Activated CD4-positive, alpha-beta T cell treated with anti-CD3 and anti-CD28 coated beads, Interleukin-2, amount 10 ng/mL, durations not matched to agents 7 days and 5 days (primary cell): ENCODE measurements around the gene HPF1. TPM values are rescaled to one million over a fixed set of nuclear protein-coding genes. Genes with fewer than 3 reads are reported as not detected.

Source experiments
- total RNA-seq, 2 experiments: library from RNA; stranded (reverse); gene quantifications; one replicate each; pipeline ENCODE4 v1.2.3, GENCODE V29; 2021

Gene HPF1
- total RNA-seq, 2 experiments from 2014 or later, result 19.8 to 23.3 TPM

Other genes with a start within 250 kb of the HPF1 start
- gene NEK1, start 145.4 kb downstream of the HPF1 start, total RNA-seq, result 10 to 100 TPM; 15.1 to 15.4 TPM
- gene CLCN3, start 137.4 kb downstream of the HPF1 start, total RNA-seq, result 10 to 100 TPM; 27.9 to 28.6 TPM